ENCODE results near the gene REV3L. TPM values are rescaled to one million over a fixed set of nuclear protein-coding genes. Genes with fewer than 3 reads are reported as not detected.
"Not testable (repeated sequence)": the region's sequence is repeated elsewhere in the genome, so short reads cannot be mapped to it uniquely, and the experiment has no call there.

The REV3L gene
- total RNA-seq, 1 donor from 2014 or later: 66.0 TPM

- no peak for DNase-seq (ENCODE audit: low spot score)
These were observed 103.2 kb downstream of the REV3L start for GRCh38 chr6:111379831-111380230.

GRCh38 chr6:111379302-111379701 lies 103.7 kb downstream of the REV3L start:
- no peak for DNase-seq (ENCODE audit: low spot score)

- DNase-seq (ENCODE audit: low spot score): no peak
These were observed 105.4 kb downstream of the REV3L start for GRCh38 chr6:111377558-111378120.

- DNase-seq (ENCODE audit: low spot score): no peak
These were observed 115.5 kb downstream of the REV3L start for GRCh38 chr6:111367393-111368088.

- DNase-seq (ENCODE audit: low spot score): peak; percentile 64
These were observed 121.4 kb downstream of the REV3L start for GRCh38 chr6:111361648-111362047.

GRCh38 chr6:111358454-111358853 lies 124.6 kb downstream of the REV3L start:
- no peak for DNase-seq (ENCODE audit: low spot score)

GRCh38 chr6:111357705-111358104 lies 125.3 kb downstream of the REV3L start:
- DNase-seq (ENCODE audit: low spot score): no peak

- no peak for DNase-seq (ENCODE audit: low spot score)
These were observed 126.5 kb downstream of the REV3L start for GRCh38 chr6:111356551-111356950.

GRCh38 chr6:111354758-111355555 lies 128.1 kb downstream of the REV3L start:
- no peak for DNase-seq (ENCODE audit: low spot score)

- DNase-seq (ENCODE audit: low spot score): no peak
These were observed 129.0 kb downstream of the REV3L start for GRCh38 chr6:111353912-111354462.

GRCh38 chr6:111347589-111347988 lies 135.4 kb downstream of the REV3L start:
- no peak for DNase-seq (ENCODE audit: low spot score)

- no peak for DNase-seq (ENCODE audit: low spot score)
These were observed 140.1 kb downstream of the REV3L start for GRCh38 chr6:111342913-111343312.

GRCh38 chr6:111339294-111339693 lies 143.7 kb downstream of the REV3L start:
- DNase-seq (ENCODE audit: low spot score): no peak

- DNase-seq (ENCODE audit: low spot score): no peak
These were observed 144.2 kb downstream of the REV3L start for GRCh38 chr6:111338843-111339242.

GRCh38 chr6:111337829-111338236 lies 145.2 kb downstream of the REV3L start:
- no peak for DNase-seq (ENCODE audit: low spot score)

- no peak for DNase-seq (ENCODE audit: low spot score)
These were observed 153.0 kb downstream of the REV3L start for GRCh38 chr6:111329882-111330633.

GRCh38 chr6:111326563-111326962 lies 156.5 kb downstream of the REV3L start:
- no peak for DNase-seq (ENCODE audit: low spot score)

GRCh38 chr6:111322145-111322544 lies 160.9 kb downstream of the REV3L start:
- no peak for DNase-seq (ENCODE audit: low spot score)

GRCh38 chr6:111307950-111308349 lies 175.1 kb downstream of the REV3L start:
- DNase-seq (ENCODE audit: low spot score): not testable (repeated sequence)

- DNase-seq (ENCODE audit: low spot score): no peak
These were observed 175.7 kb downstream of the REV3L start for GRCh38 chr6:111307275-111307858.
